ENCODE results near the gene ELOVL4.

- no peak for TF ChIP-seq CTCF (IDR thresholded peaks at IDR 0.05; ENCODE audit: poor library complexity)
- TF ChIP-seq EZH2phosphoT487 (IDR thresholded peaks at IDR 0.05; ENCODE audit: low read depth, severe bottlenecking, unreplicated experiment), result no peak
- TF ChIP-seq EZH2 (IDR thresholded peaks at IDR 0.05; ENCODE audit: borderline replicate concordance), result no peak
Measured at GRCh38 chr6:79989641-79990040, 42.3 kb upstream of the ELOVL4 start.

Measured in hepatocyte (in vitro differentiated cells).